Thyroid gland (tissue), 4 donors: ENCODE measurements around the gene ITGB4.

Source experiments
- POLR2A ChIP-seq, 2 donors: fragments of 450-650 bp; IDR thresholded peaks; one replicate each; pipeline ENCODE4 v1.6.1; 2017; ENCODE audit warnings: antibody characterized with exemption in 2 of 2, mild to moderate bottlenecking in 2 of 2, moderate library complexity in 1 of 2
- TF ChIP-seq, protein P1 (sequence below), 6 experiments: fragments of 200-600 bp in 3 of 6; fragments of 450-650 bp in 3 of 6; sonication (generic) in 3 of 6; IDR thresholded peaks; one replicate each; pipeline ENCODE4 v1.5.1; 2016 to 2019; ENCODE audit warnings: antibody characterized with exemption in 6 of 6, mild to moderate bottlenecking in 2 of 6, inconsistent platforms in 1 of 6, moderate library complexity in 1 of 6

DNA sequence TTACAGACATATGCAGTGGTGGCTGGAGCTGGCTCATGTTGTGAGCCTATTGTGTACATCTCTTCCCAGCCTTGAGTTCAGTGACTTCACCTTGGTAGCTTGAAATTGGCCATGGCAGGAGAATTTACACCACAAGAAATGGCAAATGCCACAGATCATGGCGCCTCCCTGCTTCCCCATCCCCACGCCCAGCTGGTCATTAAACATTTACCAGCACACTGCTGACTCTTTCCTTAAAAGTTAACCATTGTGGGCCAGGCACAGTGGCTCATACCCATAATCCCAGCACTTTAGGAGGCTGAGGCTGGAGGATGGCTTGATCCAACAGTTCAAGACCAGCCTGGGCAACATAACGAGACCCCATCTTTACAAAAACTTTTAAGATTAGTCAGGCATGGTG lies 22.6 kb upstream of the ITGB4 start:
- TF ChIP-seq, protein P1, sequence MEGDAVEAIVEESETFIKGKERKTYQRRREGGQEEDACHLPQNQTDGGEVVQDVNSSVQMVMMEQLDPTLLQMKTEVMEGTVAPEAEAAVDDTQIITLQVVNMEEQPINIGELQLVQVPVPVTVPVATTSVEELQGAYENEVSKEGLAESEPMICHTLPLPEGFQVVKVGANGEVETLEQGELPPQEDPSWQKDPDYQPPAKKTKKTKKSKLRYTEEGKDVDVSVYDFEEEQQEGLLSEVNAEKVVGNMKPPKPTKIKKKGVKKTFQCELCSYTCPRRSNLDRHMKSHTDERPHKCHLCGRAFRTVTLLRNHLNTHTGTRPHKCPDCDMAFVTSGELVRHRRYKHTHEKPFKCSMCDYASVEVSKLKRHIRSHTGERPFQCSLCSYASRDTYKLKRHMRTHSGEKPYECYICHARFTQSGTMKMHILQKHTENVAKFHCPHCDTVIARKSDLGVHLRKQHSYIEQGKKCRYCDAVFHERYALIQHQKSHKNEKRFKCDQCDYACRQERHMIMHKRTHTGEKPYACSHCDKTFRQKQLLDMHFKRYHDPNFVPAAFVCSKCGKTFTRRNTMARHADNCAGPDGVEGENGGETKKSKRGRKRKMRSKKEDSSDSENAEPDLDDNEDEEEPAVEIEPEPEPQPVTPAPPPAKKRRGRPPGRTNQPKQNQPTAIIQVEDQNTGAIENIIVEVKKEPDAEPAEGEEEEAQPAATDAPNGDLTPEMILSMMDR (IDR thresholded peaks at IDR 0.05), result no peak
- TF ChIP-seq POLR2A (IDR thresholded peaks at IDR 0.05), result no peak
